CD4-positive, CD25-positive, alpha-beta regulatory T cell (primary cell): ENCODE measurements around the gene IFITM1. TPM values are rescaled to one million over a fixed set of nuclear protein-coding genes. Genes with fewer than 3 reads are reported as not detected.
"Not testable (repeated sequence)": the region's sequence is repeated elsewhere in the genome, so short reads cannot be mapped to it uniquely, and the experiment has no call there.

Source experiments
- ATAC-seq, 2 donors: fragments of 150-1000 bp; cut with Tn5 transposase; one replicate each; pipeline ENCODE4 v1.10.0; 2021; ENCODE audit warnings: low read depth in 2 of 2, moderate number of reproducible peaks in 2 of 2, moderate library complexity in 1 of 2
- DNase-seq, 3 donors: peaks; one replicate each; pipeline versions ENCODE4 v3.0.0 to v3.0.0-alpha.2; 2012 to 2022; ENCODE audit warnings: mixed read lengths in 1 of 3
- H3K27ac ChIP-seq: one replicate; pipeline ENCODE4 v1.7.0; 2013; ENCODE audit warnings: mild to moderate bottlenecking, low read length; ENCODE audit not compliant: insufficient read depth, poor library complexity, severe bottlenecking
- H3K27me3 ChIP-seq: one replicate; pipeline ENCODE4 v1.7.0; 2013; ENCODE audit warnings: low read length; ENCODE audit not compliant: control insufficient read depth, insufficient read depth
- H3K36me3 ChIP-seq: one replicate; pipeline ENCODE4 v1.7.0; 2013; ENCODE audit warnings: mild to moderate bottlenecking, low read length, moderate library complexity; ENCODE audit not compliant: control insufficient read depth, insufficient read depth
- H3K4me1 ChIP-seq: 2 replicates; pipeline ENCODE4 v1.7.0; 2013; ENCODE audit warnings: mild to moderate bottlenecking, low read length; ENCODE audit not compliant: insufficient read depth, control insufficient read depth, poor library complexity, severe bottlenecking
- H3K4me3 ChIP-seq: one replicate; pipeline ENCODE4 v1.7.0; 2013; ENCODE audit warnings: low read depth, mild to moderate bottlenecking, low read length, moderate library complexity
- H3K9me3 ChIP-seq, 2 experiments: 1 replicate in 1 of 2; 2 replicates in 1 of 2; pipeline ENCODE4 v1.7.0; 2013; ENCODE audit warnings: low read length in 2 of 2, mild to moderate bottlenecking in 1 of 2, moderate library complexity in 1 of 2; ENCODE audit not compliant: control insufficient read depth in 2 of 2
- H3K27ac Mint-ChIP-seq, 3 donors: one replicate each; pipeline ENCODE4 v1.8.0; 2020 to 2022; ENCODE audit warnings: mild to moderate bottlenecking in 3 of 3, mixed read lengths in 3 of 3, moderate library complexity in 2 of 3
- H3K27me3 Mint-ChIP-seq: one replicate; pipeline ENCODE4 v1.8.0; 2022; ENCODE audit warnings: mild to moderate bottlenecking, mixed read lengths
- H3K36me3 Mint-ChIP-seq: one replicate; pipeline ENCODE4 v1.8.0; 2020; ENCODE audit warnings: mixed read lengths
- H3K4me1 Mint-ChIP-seq, 4 donors: one replicate each; pipeline ENCODE4 v1.8.0; 2020 to 2022; ENCODE audit warnings: mixed read lengths in 4 of 4, mild to moderate bottlenecking in 1 of 4
- H3K4me3 Mint-ChIP-seq, 4 donors: one replicate each; pipeline ENCODE4 v1.8.0; 2020 to 2022; ENCODE audit warnings: mild to moderate bottlenecking in 4 of 4, mixed read lengths in 4 of 4, moderate library complexity in 3 of 4
- H3K9me3 Mint-ChIP-seq, 7 donors: one replicate each; pipeline ENCODE4 v1.8.0; 2020 to 2022; ENCODE audit warnings: mixed read lengths in 7 of 7, mild to moderate bottlenecking in 3 of 7, moderate library complexity in 2 of 7
- polyA plus RNA-seq, 4 donors: library from polyadenylated mRNA; unstranded; fragments of 300-500 nt; fragmentation: Illumina TruSeq; gene quantifications; one replicate each; pipeline ENCODE4 v1.2.3, GENCODE V29; 2021
- total RNA-seq: library from RNA; stranded (reverse); gene quantifications from one replicate; pipeline ENCODE4 v1.2.3, GENCODE V29; 2022

Gene IFITM1
- total RNA-seq (320 TPM), polyA plus RNA-seq (1,000 to 10,000 TPM; 1,249 to 1,544 (median 1,415) TPM)

DNA sequence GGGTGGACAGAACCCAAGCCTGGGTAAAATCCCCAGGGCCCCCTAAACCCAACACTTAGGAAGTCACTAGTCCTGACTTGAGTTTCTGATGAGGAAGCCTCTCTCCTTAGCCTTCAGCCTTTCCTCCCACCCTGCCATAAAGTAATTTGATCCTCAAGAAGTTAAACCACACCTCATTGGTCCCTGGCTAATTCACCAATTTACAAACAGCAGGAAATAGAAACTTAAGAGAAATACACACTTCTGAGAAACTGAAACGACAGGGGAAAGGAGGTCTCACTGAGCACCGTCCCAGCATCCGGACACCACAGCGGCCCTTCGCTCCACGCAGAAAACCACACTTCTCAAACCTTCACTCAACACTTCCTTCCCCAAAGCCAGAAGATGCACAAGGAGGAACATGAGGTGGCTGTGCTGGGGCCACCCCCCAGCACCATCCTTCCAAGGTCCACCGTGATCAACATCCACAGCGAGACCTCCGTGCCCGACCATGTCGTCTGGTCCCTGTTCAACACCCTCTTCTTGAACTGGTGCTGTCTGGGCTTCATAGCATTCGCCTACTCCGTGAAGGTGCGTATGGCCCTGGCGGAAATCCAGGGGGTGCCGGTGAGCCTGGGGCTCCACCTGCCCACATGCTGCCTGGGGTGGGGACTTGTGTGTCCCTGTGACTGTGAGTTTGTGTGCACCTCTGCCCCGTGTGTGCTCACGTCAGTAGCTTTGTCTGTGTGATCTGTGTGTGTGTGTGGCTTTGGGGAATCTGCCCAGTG lies at the start of gene IFITM1:
IFITM1 (plus strand) TSS at position 254 of the 767 bp plus-strand sequence; CDS start at position 385, 131 bp downstream.
- Histone ChIP-seq H3K27me3 (no peaks in the 10 kb centered on the region), H3K4me3 (peak within 1 kb of the TSS; percentile 93), H3K27ac (peak within 1 kb of the TSS; percentile 84), H3K4me1 (peaks cover 66% of the 10 kb centered on the region), H3K9me3 (no peaks in the 10 kb centered on the region), H3K36me3 (no peaks in the 10 kb centered on the region)
- peak; percentile 57 to 61 for ATAC-seq
- peaks cover 20% of the 10 kb centered on the region for H3K27me3 Mint-ChIP-seq
- H3K36me3 Mint-ChIP-seq, result peaks cover 12% of the 10 kb centered on the region
- peak in 2 of 3 donors; percentile 69 to 93 for DNase-seq
- peaks cover 13 to 53% (median 29%) of the 10 kb centered on the region in 4 donors for H3K4me1 Mint-ChIP-seq
- peaks cover 0 to 1% (median 0%) of the 10 kb centered on the region in 7 donors for H3K9me3 Mint-ChIP-seq
- H3K27ac Mint-ChIP-seq, result peak within 1 kb of the TSS; percentile 97 to 100 (median 97)
- H3K4me3 Mint-ChIP-seq, result peak within 1 kb of the TSS; percentile 93 to 100 (median 98)

DNA sequence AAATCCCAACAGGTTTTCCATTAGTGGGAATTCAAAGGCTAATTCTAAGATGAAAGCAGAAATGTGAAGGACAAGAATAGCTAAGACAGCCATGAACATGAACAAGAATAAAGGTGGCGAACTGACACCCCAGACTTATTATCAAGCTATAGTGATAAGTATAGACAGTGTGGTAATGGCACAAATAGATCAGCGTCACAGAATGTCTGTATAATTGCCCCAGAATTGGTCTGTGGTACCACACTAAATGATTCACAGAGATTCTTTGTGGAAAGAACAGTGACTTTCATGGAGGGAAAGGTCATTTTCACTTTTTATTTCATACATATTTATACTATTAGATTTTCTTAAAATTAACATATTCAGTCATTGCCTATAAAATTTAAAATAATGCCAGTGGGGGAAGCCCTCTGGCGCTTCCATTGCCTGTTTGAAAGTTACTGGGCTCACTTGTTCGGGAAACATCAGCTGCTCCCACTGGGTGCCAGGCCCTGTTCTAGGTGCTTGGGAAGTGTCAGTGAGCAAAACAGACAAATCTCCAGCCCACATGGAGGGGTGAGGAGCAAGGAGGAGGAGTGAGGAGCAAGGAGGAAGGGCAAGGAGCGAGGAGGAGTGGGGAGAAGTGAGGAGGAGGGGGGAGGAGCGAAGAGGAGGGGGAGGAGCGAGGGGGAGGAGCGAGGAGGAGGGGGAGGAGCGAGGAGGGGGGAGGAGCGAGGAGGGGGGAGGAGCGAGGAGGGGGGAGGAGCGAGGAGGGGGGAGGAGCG lies 47.0 kb upstream of the IFITM1 start:
- peak in 1 of 2 donors; percentile 18 for ATAC-seq
- Mint-ChIP-seq H3K36me3 (no peaks in the 10 kb centered on the region), H3K27ac (peak overlapping the region; percentile 48 to 93 (median 75))

DNA sequence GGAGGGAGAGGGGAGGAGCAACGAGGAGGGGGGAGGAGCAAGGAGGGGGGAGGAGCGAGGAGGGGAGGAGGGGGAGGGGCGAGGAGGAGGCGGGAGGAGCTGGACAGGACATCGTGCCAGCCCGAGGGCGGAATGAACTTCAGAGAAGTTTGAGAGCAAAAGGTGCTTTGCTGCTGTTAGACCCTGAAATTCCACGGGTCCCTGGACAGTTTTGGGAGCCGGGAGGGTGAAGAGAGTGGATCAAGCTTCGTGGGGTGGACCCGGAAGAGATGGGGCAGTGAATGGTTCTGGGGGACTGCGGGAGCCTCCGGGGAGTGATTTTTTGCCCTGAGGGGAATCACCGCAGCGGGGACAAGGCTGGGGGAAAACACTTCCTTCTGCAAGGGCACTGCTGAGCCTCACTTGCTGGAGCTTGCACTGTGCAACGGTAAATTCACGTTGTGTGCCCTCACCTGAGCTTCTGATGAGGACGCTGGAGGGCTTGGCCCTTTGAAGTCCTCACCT lies 46.3 kb upstream of the IFITM1 start:
- H3K36me3 ChIP-seq, result no peaks in the 10 kb centered on the region
- Mint-ChIP-seq H3K9me3 (peaks cover 0 to 2% (median 0%) of the 10 kb centered on the region in 7 donors), H3K27ac (peak overlapping the region; percentile 93 to 98 (median 98)), H3K27me3 (peaks cover 5% of the 10 kb centered on the region), H3K4me1 (peaks cover 8 to 41% (median 20%) of the 10 kb centered on the region in 4 donors), H3K4me3 (peak overlapping the region; percentile 84 to 93 (median 90)), H3K36me3 (no peaks in the 10 kb centered on the region)
- H3K9me3 ChIP-seq, result peaks cover 0 to 4% of the 10 kb centered on the region in 2 experiments
- ATAC-seq (peak; percentile 12 to 35), DNase-seq (peak; percentile 51 to 61 (median 52))
- H3K27ac ChIP-seq, result peak overlapping the region; percentile 87
- H3K4me3 ChIP-seq, result peak overlapping the region; percentile 70
- H3K27me3 ChIP-seq, result no peaks in the 10 kb centered on the region
- H3K4me1 ChIP-seq, result peaks cover 34% of the 10 kb centered on the region

More for the DNA sequence above, 47.0 kb upstream of the IFITM1 start:
- H3K4me1 ChIP-seq, result peaks cover 34% of the 10 kb centered on the region
- H3K4me3 ChIP-seq, result peak overlapping the region; percentile 31
- Mint-ChIP-seq H3K4me3 (peak overlapping the region; percentile 45 to 92 (median 79)), H3K4me1 (peaks cover 8 to 38% (median 20%) of the 10 kb centered on the region in 4 donors), H3K9me3 (peaks cover 0 to 2% (median 0%) of the 10 kb centered on the region in 7 donors), H3K27me3 (peaks cover 5% of the 10 kb centered on the region)
- DNase-seq, result peak in 1 of 3 donors; percentile 38
- peaks cover 0 to 4% of the 10 kb centered on the region in 2 experiments for H3K9me3 ChIP-seq
- H3K27ac ChIP-seq, result peak overlapping the region; percentile 51
- no peaks in the 10 kb centered on the region for H3K36me3 ChIP-seq
- no peaks in the 10 kb centered on the region for H3K27me3 ChIP-seq

DNA sequence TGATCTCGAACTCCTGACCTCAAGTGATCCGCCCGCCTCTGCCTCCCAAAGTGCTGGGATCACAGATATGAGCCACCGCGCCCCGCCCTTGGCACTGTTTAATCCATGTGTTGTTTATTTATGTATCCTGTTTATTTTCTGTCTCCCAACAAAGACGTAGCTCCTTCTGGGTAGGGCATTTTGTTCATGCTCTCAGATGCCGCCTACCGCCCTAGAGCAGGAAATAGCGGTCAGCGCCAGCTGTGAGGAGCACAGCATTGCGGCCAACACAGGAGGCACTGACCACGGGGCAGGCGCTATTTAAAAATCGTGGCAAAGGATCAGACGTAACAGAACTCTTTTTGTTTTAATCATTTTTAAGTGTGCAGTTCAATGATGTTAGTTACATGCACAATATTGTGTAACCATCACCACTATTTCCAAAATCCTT lies 45.1 kb upstream of the IFITM1 start:
- not testable (repeated sequence) for H3K36me3 ChIP-seq, H3K9me3 Mint-ChIP-seq, H3K27me3 Mint-ChIP-seq, H3K9me3 ChIP-seq, H3K36me3 Mint-ChIP-seq, H3K27me3 ChIP-seq
- Mint-ChIP-seq H3K27ac (peak overlapping the region; percentile 93 to 98 (median 98)), H3K4me3 (peak overlapping the region; percentile 84 to 93 (median 90)), H3K4me1 (peaks cover 8 to 41% (median 20%) of the 10 kb centered on the region in 4 donors)
- Histone ChIP-seq H3K4me3 (peak overlapping the region; percentile 98), H3K4me1 (peaks cover 34% of the 10 kb centered on the region), H3K27ac (peak overlapping the region; percentile 87)
- DNase-seq (peak in 1 of 3 donors; percentile 69), ATAC-seq (peak; percentile 7 to 26)

DNA sequence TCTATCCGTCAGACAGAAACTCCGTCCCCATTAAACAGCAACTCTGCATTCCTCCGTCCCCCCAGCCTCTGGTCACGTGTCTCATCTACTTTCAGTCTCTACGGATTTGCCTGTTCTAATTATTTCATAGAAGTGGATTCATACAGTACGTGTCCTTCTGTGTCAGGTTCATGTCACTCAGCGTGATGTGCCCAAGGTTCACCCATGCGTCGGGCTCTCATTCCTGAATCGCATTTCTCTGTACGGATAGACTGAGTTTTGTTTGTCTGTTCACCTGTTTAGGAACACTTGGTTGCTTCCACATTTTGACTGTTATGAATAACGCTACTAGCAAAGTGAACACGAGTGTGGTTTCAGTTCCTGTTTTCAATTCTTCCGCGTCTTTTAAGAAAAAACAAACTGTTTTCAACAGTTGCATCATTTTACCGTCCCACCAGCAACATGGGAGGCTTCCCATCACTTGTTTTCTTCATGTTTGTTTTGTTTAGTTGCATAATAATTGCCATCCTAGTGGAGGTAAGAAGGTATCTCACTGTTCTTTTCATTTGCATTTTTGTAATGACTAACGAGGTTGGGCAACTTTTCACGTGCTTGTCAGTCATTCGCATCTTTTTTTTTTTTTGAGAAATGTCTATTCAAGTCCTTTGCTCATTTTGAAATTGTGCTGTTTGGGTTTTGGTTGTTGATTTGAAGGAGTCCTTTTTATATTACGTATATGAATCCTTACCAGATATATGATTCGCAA lies 44.5 kb upstream of the IFITM1 start:
- H3K36me3 Mint-ChIP-seq, result no peaks in the 10 kb centered on the region
- peak overlapping the region; percentile 84 to 93 (median 90) for H3K4me3 Mint-ChIP-seq
- Histone ChIP-seq H3K9me3 (peaks cover 0 to 4% of the 10 kb centered on the region in 2 experiments), H3K4me1 (peaks cover 34% of the 10 kb centered on the region), H3K4me3 (peak overlapping the region; percentile 98), H3K27ac (peak overlapping the region; percentile 87), H3K36me3 (no peaks in the 10 kb centered on the region), H3K27me3 (no peaks in the 10 kb centered on the region)
- H3K27me3 Mint-ChIP-seq, result peaks cover 9% of the 10 kb centered on the region
- peaks cover 0 to 2% (median 0%) of the 10 kb centered on the region in 7 donors for H3K9me3 Mint-ChIP-seq
- DNase-seq (peak in 2 of 3 donors; percentile 85 to 86), ATAC-seq (peak; percentile 54 to 63)
- H3K4me1 Mint-ChIP-seq, result peaks cover 8 to 41% (median 20%) of the 10 kb centered on the region in 4 donors
- peak overlapping the region; percentile 93 to 98 (median 98) for H3K27ac Mint-ChIP-seq

DNA sequence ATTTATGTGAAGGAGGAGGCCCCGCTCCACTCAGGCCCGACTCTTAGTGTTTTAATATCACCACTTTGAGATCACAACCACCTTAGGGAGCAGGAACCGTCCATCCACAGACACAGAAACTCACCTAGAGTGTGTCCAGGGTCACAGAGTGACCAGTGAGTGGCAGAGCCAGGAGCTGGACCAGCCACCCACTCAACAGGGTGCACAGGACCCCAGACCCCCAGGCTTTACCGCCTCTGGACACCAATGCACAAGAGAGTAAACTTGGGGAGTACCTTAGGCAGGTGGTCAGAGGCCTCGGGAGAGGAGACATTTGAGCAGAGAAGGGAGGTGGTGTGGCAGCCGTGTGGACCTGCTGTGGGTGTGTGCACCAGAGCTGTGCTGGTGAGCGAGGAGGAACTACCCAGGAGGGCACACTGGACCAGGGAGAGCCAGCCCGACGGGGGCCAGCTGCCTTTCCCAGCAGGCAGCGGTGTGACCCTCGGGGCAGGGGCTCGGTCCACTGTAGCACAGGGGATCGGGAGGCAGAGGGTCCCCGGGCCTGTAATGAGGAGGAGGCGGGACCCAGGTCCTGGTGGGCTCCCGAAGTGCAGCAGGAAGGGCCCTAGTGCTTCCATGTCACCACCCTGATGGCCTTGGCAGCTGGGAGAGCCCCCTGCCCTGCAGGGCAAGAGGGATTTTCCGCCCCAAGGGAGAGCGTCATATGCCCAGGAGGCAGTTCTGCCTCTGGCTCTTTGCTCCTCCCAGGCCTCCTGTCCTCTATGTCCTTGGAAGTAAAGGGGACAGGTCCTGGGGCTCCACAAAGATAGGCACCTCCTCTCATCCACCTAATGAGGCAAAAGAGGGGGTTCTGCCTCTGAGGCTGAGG lies 43.2 kb upstream of the IFITM1 start:
- H3K4me1 Mint-ChIP-seq, result peaks cover 8 to 41% (median 23%) of the 10 kb centered on the region in 4 donors
- no peaks in the 10 kb centered on the region for H3K27me3 ChIP-seq
- DNase-seq, result no peak
- H3K4me3 ChIP-seq, result no peak overlapping the region
- no peak for ATAC-seq
- H3K9me3 Mint-ChIP-seq, result no peaks in the 10 kb centered on the region
- H3K27ac Mint-ChIP-seq, result peak overlapping the region in 1 of 3 donors; percentile 60
- peaks cover 0 to 4% of the 10 kb centered on the region in 2 experiments for H3K9me3 ChIP-seq
- H3K27me3 Mint-ChIP-seq, result peaks cover 9% of the 10 kb centered on the region
- H3K27ac ChIP-seq, result no peak overlapping the region
- peaks cover 34% of the 10 kb centered on the region for H3K4me1 ChIP-seq
- no peak overlapping the region for H3K4me3 Mint-ChIP-seq
- no peaks in the 10 kb centered on the region for H3K36me3 ChIP-seq
- no peaks in the 10 kb centered on the region for H3K36me3 Mint-ChIP-seq
